Hepatocyte (in vitro differentiated cells): ENCODE measurements around the gene REM1. TPM values are rescaled to one million over a fixed set of nuclear protein-coding genes. Genes with fewer than 3 reads are reported as not detected.

Source experiments
- DNase-seq: peaks from one replicate; pipeline ENCODE4 v3.0.0-alpha.2; 2016; ENCODE audit warnings: low spot score
- H2AFZ ChIP-seq: fragments of 200-600 bp; sonication (generic); 2 replicates; pipeline ENCODE4 v1.6.0; 2016; ENCODE audit warnings: antibody characterized with exemption, mild to moderate bottlenecking
- H3K27ac ChIP-seq: fragments of 200-600 bp; sonication (generic); 2 replicates; pipeline ENCODE4 v1.5.1; 2016; ENCODE audit warnings: mild to moderate bottlenecking
- H3K27me3 ChIP-seq: fragments of 200-600 bp; sonication (generic); 2 replicates; pipeline ENCODE4 v1.6.1; 2016
- H3K36me3 ChIP-seq: fragments of 200-600 bp; sonication (generic); replicated peaks from 2 replicates; pipeline ENCODE4 v1.5.1; 2016; ENCODE audit warnings: low read depth; ENCODE audit not compliant: insufficient read depth
- H3K4me1 ChIP-seq: fragments of 200-600 bp; sonication (generic); 2 replicates; pipeline ENCODE4 v1.5.1; 2016; ENCODE audit warnings: mild to moderate bottlenecking, moderate library complexity; ENCODE audit not compliant: insufficient read depth
- H3K4me2 ChIP-seq: fragments of 200-600 bp; sonication (generic); 2 replicates; pipeline ENCODE4 v1.6.0; 2016
- H3K4me3 ChIP-seq: fragments of 200-600 bp; sonication (generic); 2 replicates; pipeline ENCODE4 v1.5.1; 2016; ENCODE audit warnings: mild to moderate bottlenecking
- H3K79me2 ChIP-seq: fragments of 200-600 bp; sonication (generic); 2 replicates; pipeline ENCODE4 v1.6.0; 2017; ENCODE audit warnings: mild to moderate bottlenecking
- H3K9me2 ChIP-seq: fragments of 200-600 bp; sonication (generic); replicated peaks from 2 replicates; pipeline ENCODE4 v1.6.0; 2017; ENCODE audit warnings: mild to moderate bottlenecking; ENCODE audit not compliant: insufficient read depth
- H3K9me3 ChIP-seq: fragments of 200-600 bp; sonication (generic); 2 replicates; pipeline ENCODE4 v1.5.1; 2016; ENCODE audit warnings: low read depth, mild to moderate bottlenecking
- H4K20me1 ChIP-seq: fragments of 200-600 bp; sonication (generic); 2 replicates; pipeline ENCODE4 v1.6.0; 2016; ENCODE audit warnings: mild to moderate bottlenecking; ENCODE audit not compliant: insufficient read depth, poor library complexity, severe bottlenecking
- EZH2 ChIP-seq: fragments of 200-600 bp; sonication (generic); IDR thresholded peaks from 2 replicates; pipeline ENCODE4 v1.6.1; 2016; ENCODE audit warnings: antibody characterized with exemption, mild to moderate bottlenecking, borderline replicate concordance
- EZH2phosphoT487 ChIP-seq: fragments of 200-600 bp; sonication (generic); IDR thresholded peaks from one replicate; pipeline ENCODE4 v1.6.1; 2018; ENCODE audit warnings: antibody characterized with exemption, mild to moderate bottlenecking, low read depth, moderate library complexity; ENCODE audit not compliant: unreplicated experiment, severe bottlenecking
- WGBS: methylation state at CpG from one replicate; pipeline ENCODE4 v1.1.6; 2016; ENCODE audit warnings: low lambda C conversion rate; ENCODE audit errors: missing lambda C conversion rate; 5-methylcytosine and 5-hydroxymethylcytosine counted together
- polyA plus RNA-seq: library from polyadenylated mRNA; unstranded; fragments of >200 nt; fragmentation: Nextera tagmentation; extraction: Ambion mirVana; gene quantifications from 2 replicates; pipeline ENCODE4 v1.2.1, GENCODE V29; 2016
- total RNA-seq: library from RNA; depleted of rRNA; stranded (reverse); fragments of >200 nt; gene quantifications from 2 replicates; pipeline ENCODE4 v1.2.3, GENCODE V29; 2014
- TF ChIP-seq, protein P1 (sequence below): fragments of 200-600 bp; sonication (generic); IDR thresholded peaks from 2 replicates; pipeline ENCODE4 v1.5.1; 2016; ENCODE audit warnings: antibody characterized with exemption, mild to moderate bottlenecking; ENCODE audit not compliant: poor library complexity

REM1 gene
- total and polyA plus RNA-seq, 2 experiments from 2014 or later: not detected

DNA sequence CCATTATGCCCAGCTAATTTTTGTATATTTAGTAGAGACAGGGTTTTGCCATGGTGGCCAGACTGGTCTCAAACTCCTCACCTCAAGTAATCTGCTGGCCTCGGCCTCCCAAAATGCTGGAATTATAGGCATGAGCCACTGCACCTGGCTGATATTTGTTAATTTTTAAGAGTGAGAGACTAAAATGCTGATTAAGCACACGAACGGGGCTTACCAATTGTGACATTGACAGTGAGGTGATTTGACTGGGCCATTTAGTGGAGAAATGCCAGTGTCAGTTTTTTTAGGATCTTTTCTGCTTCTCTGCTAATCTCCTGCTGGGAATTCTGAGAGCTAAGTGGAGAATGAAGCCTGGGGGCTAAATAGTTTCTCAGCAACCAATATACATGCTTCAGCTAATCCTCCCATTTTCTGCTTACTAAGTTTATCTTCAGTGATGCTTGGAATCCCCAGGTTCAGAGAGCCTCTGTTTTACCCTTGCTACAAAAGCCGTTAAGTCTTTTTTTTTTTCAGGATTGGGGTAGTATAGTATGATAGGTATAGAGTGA is 44.4 kb upstream of the REM1 start:
- Histone ChIP-seq H3K4me1 (no peaks in the 10 kb centered on the region), H2AFZ (no peak overlapping the region), H3K27me3 (no peaks in the 10 kb centered on the region), H3K36me3 (no peaks in the 10 kb centered on the region), H3K9me3 (no peaks in the 10 kb centered on the region), H3K4me2 (no peak overlapping the region), H3K4me3 (no peak overlapping the region), H4K20me1 (no peaks in the 10 kb centered on the region), H3K9me2 (no peaks in the 10 kb centered on the region), H3K79me2 (no peaks in the 10 kb centered on the region), H3K27ac (no peak overlapping the region)
- WGBS: 54% methylated on average over 4 of the region's 4 CpGs
- no peak for DNase-seq
- TF ChIP-seq EZH2: no peak
- TF ChIP-seq, protein P1, sequence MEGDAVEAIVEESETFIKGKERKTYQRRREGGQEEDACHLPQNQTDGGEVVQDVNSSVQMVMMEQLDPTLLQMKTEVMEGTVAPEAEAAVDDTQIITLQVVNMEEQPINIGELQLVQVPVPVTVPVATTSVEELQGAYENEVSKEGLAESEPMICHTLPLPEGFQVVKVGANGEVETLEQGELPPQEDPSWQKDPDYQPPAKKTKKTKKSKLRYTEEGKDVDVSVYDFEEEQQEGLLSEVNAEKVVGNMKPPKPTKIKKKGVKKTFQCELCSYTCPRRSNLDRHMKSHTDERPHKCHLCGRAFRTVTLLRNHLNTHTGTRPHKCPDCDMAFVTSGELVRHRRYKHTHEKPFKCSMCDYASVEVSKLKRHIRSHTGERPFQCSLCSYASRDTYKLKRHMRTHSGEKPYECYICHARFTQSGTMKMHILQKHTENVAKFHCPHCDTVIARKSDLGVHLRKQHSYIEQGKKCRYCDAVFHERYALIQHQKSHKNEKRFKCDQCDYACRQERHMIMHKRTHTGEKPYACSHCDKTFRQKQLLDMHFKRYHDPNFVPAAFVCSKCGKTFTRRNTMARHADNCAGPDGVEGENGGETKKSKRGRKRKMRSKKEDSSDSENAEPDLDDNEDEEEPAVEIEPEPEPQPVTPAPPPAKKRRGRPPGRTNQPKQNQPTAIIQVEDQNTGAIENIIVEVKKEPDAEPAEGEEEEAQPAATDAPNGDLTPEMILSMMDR: no peak
- no peak for TF ChIP-seq EZH2phosphoT487

- H2AFZ ChIP-seq: no peak within 1 kb of the TSS
- no peaks in the 10 kb centered on the region for H4K20me1 ChIP-seq
- no peaks in the 10 kb centered on the region for H3K4me1 ChIP-seq
- no peaks in the 10 kb centered on the region for H3K79me2 ChIP-seq
- no peak within 1 kb of the TSS for H3K4me3 ChIP-seq
- no peak for TF ChIP-seq EZH2
- H3K9me2 ChIP-seq: no peaks in the 10 kb centered on the region
- 79% methylated on average over 16 of the region's 16 CpGs for WGBS
- no peaks in the 10 kb centered on the region for H3K27me3 ChIP-seq
- H3K4me2 ChIP-seq: no peak within 1 kb of the TSS
- DNase-seq: no peak
- H3K27ac ChIP-seq: no peak within 1 kb of the TSS
- H3K36me3 ChIP-seq: no peaks in the 10 kb centered on the region
- H3K9me3 ChIP-seq: peaks cover 4% of the 10 kb centered on the region
Observed at GRCh38 chr20:31440012-31440659, 35.0 kb upstream of the REM1 start, which contains the start of gene DEFB123. Gene DEFB123, plus strand, starts transcription at chr20:31440632. Its CDS starts 67 bp downstream, at chr20:31440699.

GRCh38 chr20:31446084-31446819 is 28.8 kb upstream of the REM1 start:
- TF ChIP-seq, protein P1: no peak
- no peak for TF ChIP-seq EZH2
- no peak for TF ChIP-seq EZH2phosphoT487
- H3K9me3 ChIP-seq: no peaks in the 10 kb centered on the region
- H3K27me3 ChIP-seq: no peaks in the 10 kb centered on the region
- H3K4me2 ChIP-seq: no peak overlapping the region
- no peak overlapping the region for H3K4me3 ChIP-seq
- H3K79me2 ChIP-seq: no peaks in the 10 kb centered on the region
- H2AFZ ChIP-seq: no peak overlapping the region
- no peaks in the 10 kb centered on the region for H4K20me1 ChIP-seq
- 73% methylated on average over 12 of the region's 12 CpGs for WGBS
- H3K36me3 ChIP-seq: no peaks in the 10 kb centered on the region
- H3K4me1 ChIP-seq: no peaks in the 10 kb centered on the region
- H3K9me2 ChIP-seq: no peaks in the 10 kb centered on the region
- no peak for DNase-seq
- H3K27ac ChIP-seq: no peak overlapping the region
